Natural killer cell (primary cell): Measurements from ENCODE around the gene ZGPAT. TPM values are rescaled to one million over a fixed set of nuclear protein-coding genes. Genes with fewer than 3 reads are reported as not detected.

Source experiments
- ATAC-seq, 3 donors: fragments of 150-1000 bp in 2 of 3; fragments of 200-7000 bp in 1 of 3; cut with Tn5 transposase; 1 replicate in 1 of 3; 2 replicates in 2 of 3; pipeline ENCODE4 v1.10.0; 2021; ENCODE audit warnings: mild to moderate bottlenecking in 2 of 3, moderate library complexity in 2 of 3
- DNase-seq, 2 donors: peaks; one replicate each; pipeline versions ENCODE4 v3.0.0 to v3.0.0-alpha.2; 2013 to 2021; ENCODE audit warnings: mixed read lengths in 1 of 2
- H3K27ac ChIP-seq: one replicate; pipeline ENCODE4 v1.5.1; 2013; ENCODE audit warnings: mild to moderate bottlenecking, low read length
- H3K27me3 ChIP-seq: one replicate; pipeline ENCODE4 v1.6.1; 2013; ENCODE audit warnings: low read length; ENCODE audit not compliant: control insufficient read depth, insufficient read depth
- H3K36me3 ChIP-seq: one replicate; pipeline ENCODE4 v1.6.1; 2013; ENCODE audit warnings: low read length; ENCODE audit not compliant: control insufficient read depth, insufficient read depth
- H3K4me1 ChIP-seq: one replicate; pipeline ENCODE4 v1.6.1; 2013; ENCODE audit warnings: low read length; ENCODE audit not compliant: control insufficient read depth, insufficient read depth
- H3K4me3 ChIP-seq: one replicate; pipeline ENCODE4 v1.5.1; 2013; ENCODE audit warnings: low read length
- H3K9me3 ChIP-seq: one replicate; pipeline ENCODE4 v1.6.1; 2013; ENCODE audit warnings: low read length; ENCODE audit not compliant: control insufficient read depth, insufficient read depth
- H3K27ac Mint-ChIP-seq, 2 donors: one replicate each; pipeline ENCODE4 v1.8.0; 2022; ENCODE audit warnings: mild to moderate bottlenecking in 2 of 2, mixed read lengths in 2 of 2, moderate library complexity in 1 of 2
- H3K27me3 Mint-ChIP-seq, 2 donors: one replicate each; pipeline ENCODE4 v1.8.0; 2022; ENCODE audit warnings: low read depth in 2 of 2, mixed read lengths in 2 of 2
- H3K36me3 Mint-ChIP-seq: one replicate; pipeline ENCODE4 v1.8.0; 2022; ENCODE audit warnings: mixed read lengths
- H3K4me1 Mint-ChIP-seq, 2 donors: one replicate each; pipeline ENCODE4 v1.8.0; 2022; ENCODE audit warnings: mixed read lengths in 2 of 2
- H3K4me3 Mint-ChIP-seq: one replicate; pipeline ENCODE4 v1.8.0; 2022; ENCODE audit warnings: mild to moderate bottlenecking, moderate library complexity, mixed read lengths
- H3K9me3 Mint-ChIP-seq, 2 donors: one replicate each; pipeline ENCODE4 v1.8.0; 2022; ENCODE audit warnings: mixed read lengths in 2 of 2
- CTCF ChIP-seq: fragments of 200-600 bp; IDR thresholded peaks from one replicate; pipeline ENCODE4 v1.8.0; 2022; ENCODE audit warnings: antibody characterized with exemption
- WGBS: methylation state at CpG from one replicate; pipeline ENCODE4 v1.1.7; 2013; ENCODE audit warnings: missing lambda C conversion rate; ENCODE audit not compliant: insufficient coverage; 5-methylcytosine and 5-hydroxymethylcytosine counted together
- intact Hi-C: fragments of 100-400 bp; cut with micrococcal nuclease; formaldehyde crosslinking; loops from one replicate; pipeline ENCODE4 v1.14.2; 2022
- total RNA-seq, 4 donors: library from RNA; stranded (reverse); fragments of 120-200 nt in 1 of 4; gene quantifications; one replicate each; pipeline versions ENCODE4 v1.2.3 to v1.2.4, GENCODE V29; 2013 to 2022

The ZGPAT gene
- total RNA-seq, 3 donors from 2014 or later (not counting 1 experiment from before 2014, with no cell fraction given): 39.3 to 47.7 (median 46.1) TPM

- 94% methylated on average over 31 of the region's 31 CpGs for WGBS
- Mint-ChIP-seq H3K36me3 (no peaks in the 10 kb centered on the region), H3K4me1 (no peaks in the 10 kb centered on the region), H3K9me3 (no peaks in the 10 kb centered on the region), H3K4me3 (no peak overlapping the region), H3K27me3 (no peaks in the 10 kb centered on the region), H3K27ac (no peak overlapping the region)
- intact Hi-C loops: no loop called here
- no peaks in the 10 kb centered on the region for H3K27me3 ChIP-seq
- DNase-seq (no peak), ATAC-seq (no peak)
- no peak overlapping the region for H3K27ac ChIP-seq
- H3K9me3 ChIP-seq: no peaks in the 10 kb centered on the region
- no peaks in the 10 kb centered on the region for H3K36me3 ChIP-seq
- H3K4me1 ChIP-seq: no peaks in the 10 kb centered on the region
- no peak overlapping the region for H3K4me3 ChIP-seq
- no peak for TF ChIP-seq CTCF
These were observed 62.1 kb downstream of the ZGPAT start for GRCh38 chr20:63769891-63770474.

- H3K4me1 Mint-ChIP-seq: no peaks in the 10 kb centered on the region
- TF ChIP-seq CTCF: no peak
- Histone ChIP-seq H3K27ac (no peak overlapping the region), H3K4me1 (no peaks in the 10 kb centered on the region), H3K4me3 (no peak overlapping the region), H3K36me3 (no peaks in the 10 kb centered on the region), H3K27me3 (no peaks in the 10 kb centered on the region), H3K9me3 (no peaks in the 10 kb centered on the region)
- H3K36me3 Mint-ChIP-seq: no peaks in the 10 kb centered on the region
- WGBS: 94% methylated on average over 50 of the region's 52 CpGs
- H3K27ac Mint-ChIP-seq: no peak overlapping the region
- H3K4me3 Mint-ChIP-seq: no peak overlapping the region
- intact Hi-C loops: no loop called here
- no peaks in the 10 kb centered on the region for H3K9me3 Mint-ChIP-seq
- H3K27me3 Mint-ChIP-seq: no peaks in the 10 kb centered on the region
- DNase-seq: no peak
- ATAC-seq: no peak
These were observed 63.3 kb downstream of the ZGPAT start for GRCh38 chr20:63771046-63771707.

- no peak for DNase-seq
- no peak overlapping the region for H3K27ac Mint-ChIP-seq
These were observed 65.1 kb downstream of the ZGPAT start for GRCh38 chr20:63772781-63773518.

More at GRCh38 chr20:63772781-63773518, 65.1 kb downstream of the ZGPAT start:
- no peak for ATAC-seq
- 85% methylated on average over 20 of the region's 20 CpGs for WGBS
- H3K36me3 Mint-ChIP-seq: no peaks in the 10 kb centered on the region
- H3K27ac ChIP-seq: no peak overlapping the region
- no peaks in the 10 kb centered on the region for H3K27me3 ChIP-seq
- no peaks in the 10 kb centered on the region for H3K9me3 Mint-ChIP-seq
- no peak overlapping the region for H3K4me3 ChIP-seq
- H3K9me3 ChIP-seq: no peaks in the 10 kb centered on the region
- H3K4me3 Mint-ChIP-seq: no peak overlapping the region
- intact Hi-C loops: no loop called here
- H3K27me3 Mint-ChIP-seq: no peaks in the 10 kb centered on the region
- H3K36me3 ChIP-seq: no peaks in the 10 kb centered on the region
- H3K4me1 ChIP-seq: no peaks in the 10 kb centered on the region
- no peaks in the 10 kb centered on the region for H3K4me1 Mint-ChIP-seq
- no peak for TF ChIP-seq CTCF
